SKM-1 (cell line): ENCODE results near the gene TRPV6.

ENCODE experiments used
- DNase-seq: peaks from one replicate; lab custom pipeline; 2025; ENCODE audit not compliant: unreplicated experiment; lab: John Stamatoyannopoulos, UW

TRPV6 gene

DNA sequence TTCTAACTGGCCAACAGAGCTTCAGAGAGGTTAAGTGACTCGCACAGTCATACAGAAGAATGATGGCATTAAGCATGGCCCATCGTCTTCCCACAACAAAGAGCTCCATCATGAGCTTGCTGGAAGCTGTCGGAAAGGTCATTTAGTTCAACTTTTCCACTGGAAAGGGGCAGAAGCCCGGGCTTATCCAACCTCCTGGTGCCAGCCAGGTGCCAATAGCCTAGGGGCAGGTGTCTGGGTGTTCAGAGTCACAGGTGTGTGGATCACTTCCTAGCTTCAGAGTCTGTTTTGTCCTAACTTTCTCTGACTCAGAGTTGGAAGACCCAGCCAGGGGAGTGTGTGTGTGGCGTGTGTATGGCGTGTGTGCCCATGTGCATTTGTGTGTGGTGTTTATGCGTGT is 1.3 kb upstream of the TRPV6 start:
- DNase-seq: no peak

DNA sequence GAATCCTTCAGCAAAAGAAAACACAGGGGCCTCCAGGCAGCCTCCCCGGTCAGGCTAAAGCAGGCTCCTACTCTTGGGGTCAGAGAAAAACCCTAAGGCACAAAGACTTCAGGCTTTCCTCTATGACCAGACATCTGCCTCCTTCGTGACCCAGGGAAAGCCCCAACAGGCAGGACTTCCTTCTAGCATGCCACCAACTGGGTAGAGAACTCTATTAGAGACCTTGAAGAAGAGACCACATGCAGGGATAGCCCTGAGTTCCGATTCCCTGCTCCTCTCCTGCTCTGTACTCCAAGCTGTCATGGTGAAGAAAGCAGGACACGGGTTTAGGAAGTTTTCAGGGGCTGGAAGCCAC is 1.3 kb downstream of the TRPV6 start:
- no peak for DNase-seq

DNA sequence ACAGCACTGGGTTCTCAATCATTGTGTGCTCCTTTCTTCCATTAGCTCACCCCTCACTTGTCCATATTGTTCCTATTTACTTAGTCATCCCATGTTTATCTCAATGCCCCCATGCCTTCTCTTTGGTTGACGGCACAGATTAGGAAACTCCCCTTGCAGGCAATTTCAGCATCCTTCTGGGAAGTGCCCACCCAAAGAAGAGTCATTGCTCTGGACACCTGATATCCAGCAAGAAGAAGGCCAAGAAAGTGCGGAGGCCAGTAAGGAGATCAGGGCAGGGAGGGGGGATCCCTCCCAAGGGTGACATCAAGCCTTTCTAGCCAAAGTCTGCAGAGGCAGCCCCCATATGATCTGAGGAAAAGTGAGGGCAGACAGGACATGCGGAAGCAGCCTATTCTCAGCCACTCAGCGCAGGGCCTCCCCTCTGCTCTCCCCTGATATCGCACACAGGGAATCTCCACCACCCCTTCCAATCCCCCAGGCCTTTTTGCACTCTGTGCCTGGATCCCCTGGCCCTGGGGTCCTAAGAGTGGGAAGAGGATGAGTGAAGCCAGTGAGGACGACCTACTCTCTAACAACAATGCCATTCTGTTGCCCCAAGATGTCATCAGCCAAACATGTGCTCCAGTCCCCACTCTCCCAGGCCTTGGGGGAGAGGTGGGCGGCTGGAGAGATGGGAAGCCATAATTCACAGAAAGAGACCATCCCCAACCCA is 1.8 kb downstream of the TRPV6 start:
- DNase-seq: no peak

DNA sequence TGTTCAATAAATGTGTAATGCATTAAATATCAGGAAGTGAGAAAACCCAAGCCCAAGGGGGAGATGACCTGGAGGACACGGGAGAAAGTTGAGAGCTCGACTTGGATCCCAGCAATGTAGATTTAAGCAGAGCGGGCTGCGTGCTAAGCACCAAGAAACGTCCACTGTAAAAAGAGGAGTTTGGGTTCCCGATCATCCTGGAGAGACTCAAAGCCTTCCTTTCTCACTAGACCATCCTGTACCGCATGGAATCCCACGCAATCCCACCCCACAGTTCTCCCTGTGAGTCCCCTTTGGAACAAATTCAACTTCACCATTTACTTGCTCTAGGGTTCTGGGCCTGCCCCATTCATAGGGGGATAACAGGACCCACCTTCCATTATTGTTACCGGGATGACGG is 2.4 kb downstream of the TRPV6 start:
- no peak for DNase-seq

DNA sequence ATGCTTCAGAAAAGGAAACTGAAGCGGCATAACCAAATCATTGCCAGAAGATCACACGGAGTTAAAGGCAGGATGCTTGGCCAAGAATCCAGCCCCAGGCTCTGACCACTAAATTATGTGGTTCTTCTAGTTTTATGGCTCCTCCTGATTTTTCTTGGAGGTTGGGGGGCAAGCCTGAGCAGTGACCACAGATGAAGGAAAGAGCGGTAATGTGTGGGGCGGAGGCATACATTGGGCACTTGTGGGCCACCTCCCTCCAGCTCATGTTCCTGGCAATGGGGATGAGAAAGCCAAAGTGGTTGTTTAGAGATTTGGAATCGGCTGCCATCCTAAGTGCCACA is 3.2 kb downstream of the TRPV6 start:
- no peak for DNase-seq

DNA sequence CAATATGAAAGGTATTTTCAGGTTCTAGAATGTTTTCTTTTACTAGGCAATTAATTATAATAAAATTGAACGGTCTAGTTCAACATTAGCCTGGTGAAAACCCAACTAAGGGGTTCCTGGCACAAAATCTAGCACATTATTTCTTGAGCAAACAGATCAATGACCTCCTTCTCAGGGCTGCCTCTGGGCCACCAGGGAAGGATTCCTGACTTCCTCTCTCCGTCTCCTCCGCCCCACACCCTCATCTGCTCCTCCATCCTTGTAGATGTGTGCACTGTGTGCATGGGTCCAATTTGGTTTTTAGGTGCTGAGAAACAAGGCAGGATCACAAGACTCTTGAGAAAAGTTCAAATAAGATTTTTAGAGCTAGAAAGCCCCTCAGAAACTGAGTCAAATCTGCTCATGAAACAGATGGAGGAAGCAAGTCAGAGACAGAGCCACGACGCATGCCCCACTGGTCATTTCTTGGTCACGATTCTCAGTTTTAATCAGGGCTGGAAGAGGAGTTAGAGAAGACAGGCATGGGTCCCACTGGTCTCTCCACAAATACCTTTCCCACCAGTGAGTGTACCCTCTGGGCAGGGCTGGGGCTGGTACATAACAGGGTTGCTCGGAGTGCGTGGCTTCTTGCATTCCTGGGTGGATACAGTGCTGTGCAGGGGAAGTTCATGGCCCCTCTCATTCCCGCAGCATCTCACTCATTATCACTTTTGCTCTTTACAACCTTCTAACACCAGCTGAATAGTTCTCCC is 3.8 kb downstream of the TRPV6 start:
- no peak for DNase-seq

DNA sequence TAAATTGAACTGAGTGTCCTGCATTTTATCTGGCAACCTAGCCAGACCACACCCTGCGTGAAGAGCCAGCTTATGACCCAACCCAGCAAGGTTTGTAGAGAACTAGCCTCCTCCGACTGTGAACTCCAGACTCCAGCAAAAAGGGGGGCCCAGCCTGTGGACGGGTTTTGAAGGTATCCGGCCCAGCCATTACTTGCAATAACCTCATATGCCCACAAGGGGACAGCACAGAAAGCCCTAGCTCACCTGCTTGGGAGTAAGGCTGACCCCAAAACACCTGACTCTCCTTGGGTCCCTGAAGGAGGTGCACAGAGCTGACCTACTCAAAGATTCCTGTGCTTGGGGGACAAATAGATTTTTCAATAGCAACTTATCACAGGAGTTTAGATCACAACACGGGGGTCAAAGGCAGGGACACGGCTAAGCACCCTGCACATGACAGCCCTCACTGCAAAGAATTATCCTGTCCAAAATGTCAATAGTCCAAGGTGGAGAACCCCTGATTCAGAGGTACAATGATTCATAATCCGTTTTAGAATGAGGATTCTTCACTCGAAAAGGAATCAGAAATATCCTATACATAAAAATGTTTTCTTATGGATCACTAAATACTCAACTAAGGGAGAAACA is 4.6 kb downstream of the TRPV6 start:
- peak; percentile 16 for DNase-seq

DNA sequence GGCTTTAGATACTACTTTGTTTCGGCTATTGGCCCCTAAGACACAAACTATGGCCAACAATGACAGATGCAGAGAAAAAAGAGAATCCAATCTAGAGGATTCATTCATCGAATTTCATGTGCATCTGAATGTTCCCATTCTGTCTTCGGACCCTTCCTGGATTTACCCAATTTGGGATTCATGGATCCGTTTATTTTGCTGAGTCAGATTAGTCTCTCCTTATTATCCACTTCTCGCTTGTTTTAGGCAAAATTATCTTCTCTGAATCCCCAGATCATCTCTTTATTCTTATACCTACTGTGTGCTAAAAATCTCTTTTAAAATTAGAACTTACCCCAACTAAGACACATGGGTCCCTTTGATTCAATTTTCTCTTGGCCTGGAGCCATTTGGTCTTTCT is 6.5 kb downstream of the TRPV6 start:
- no peak for DNase-seq

DNA sequence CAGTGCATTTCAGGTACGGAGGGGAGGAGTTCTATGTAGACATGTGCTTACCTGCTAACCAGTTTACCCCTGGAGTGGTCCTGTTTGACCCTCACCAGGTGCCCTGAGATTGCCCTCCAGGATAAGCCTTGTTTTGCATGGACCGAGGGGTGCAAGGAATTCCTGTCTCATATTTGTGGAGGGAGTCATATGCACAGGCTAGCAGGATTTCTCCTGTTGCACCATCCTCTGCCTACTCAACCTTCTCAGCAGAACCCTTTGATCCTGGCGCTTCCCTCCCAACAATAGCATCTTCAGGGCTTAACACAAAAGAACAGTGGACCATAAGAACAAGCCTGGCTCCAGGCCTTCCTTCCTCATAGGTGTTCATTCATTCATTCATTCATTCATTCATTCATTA is 7.2 kb downstream of the TRPV6 start:
- no peak for DNase-seq

DNA sequence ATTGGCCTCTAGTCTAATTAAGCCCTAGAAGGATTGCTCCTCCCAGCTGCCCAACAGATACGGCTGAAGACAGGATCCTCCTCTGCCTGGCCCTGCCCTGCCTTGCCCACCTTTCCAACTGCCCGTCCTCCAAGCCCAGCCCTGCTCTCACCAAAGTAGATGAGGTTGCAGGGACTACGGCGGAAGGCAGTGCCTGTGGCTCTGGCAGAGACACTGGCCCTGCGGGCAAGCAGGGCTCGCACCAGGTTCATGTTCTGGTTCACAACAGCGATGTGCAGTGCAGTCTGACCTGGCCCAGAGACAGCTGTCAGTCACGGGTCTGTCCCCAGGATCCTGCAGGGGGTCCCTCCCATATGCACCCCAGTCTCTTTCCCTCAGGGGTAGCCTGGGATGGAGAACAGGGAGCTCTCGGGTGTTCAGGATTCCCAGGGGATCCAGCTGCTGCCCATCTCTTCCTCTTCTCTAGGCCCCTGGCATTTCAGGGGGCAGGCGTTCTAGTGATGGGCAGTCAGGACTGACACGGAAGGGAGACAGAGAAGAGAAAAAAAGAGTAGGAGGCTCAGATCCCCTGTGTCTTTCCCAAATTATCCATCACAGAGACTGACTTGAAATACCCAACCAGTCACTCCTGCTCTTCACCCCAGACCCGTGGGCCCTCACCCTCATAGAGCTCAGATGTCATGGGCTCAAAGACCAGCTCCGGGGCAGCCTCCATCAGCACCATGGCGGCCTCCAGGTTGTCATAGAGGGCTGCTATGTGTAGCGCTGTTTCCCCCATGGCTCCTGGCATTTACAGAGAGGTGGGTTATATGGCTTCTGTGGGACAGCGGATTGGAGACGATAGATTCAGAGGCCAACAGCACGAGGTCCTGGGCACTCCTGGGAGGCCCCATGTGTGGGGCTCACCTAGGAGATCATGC is 8.3 kb downstream of the TRPV6 start:
- no peak for DNase-seq

DNA sequence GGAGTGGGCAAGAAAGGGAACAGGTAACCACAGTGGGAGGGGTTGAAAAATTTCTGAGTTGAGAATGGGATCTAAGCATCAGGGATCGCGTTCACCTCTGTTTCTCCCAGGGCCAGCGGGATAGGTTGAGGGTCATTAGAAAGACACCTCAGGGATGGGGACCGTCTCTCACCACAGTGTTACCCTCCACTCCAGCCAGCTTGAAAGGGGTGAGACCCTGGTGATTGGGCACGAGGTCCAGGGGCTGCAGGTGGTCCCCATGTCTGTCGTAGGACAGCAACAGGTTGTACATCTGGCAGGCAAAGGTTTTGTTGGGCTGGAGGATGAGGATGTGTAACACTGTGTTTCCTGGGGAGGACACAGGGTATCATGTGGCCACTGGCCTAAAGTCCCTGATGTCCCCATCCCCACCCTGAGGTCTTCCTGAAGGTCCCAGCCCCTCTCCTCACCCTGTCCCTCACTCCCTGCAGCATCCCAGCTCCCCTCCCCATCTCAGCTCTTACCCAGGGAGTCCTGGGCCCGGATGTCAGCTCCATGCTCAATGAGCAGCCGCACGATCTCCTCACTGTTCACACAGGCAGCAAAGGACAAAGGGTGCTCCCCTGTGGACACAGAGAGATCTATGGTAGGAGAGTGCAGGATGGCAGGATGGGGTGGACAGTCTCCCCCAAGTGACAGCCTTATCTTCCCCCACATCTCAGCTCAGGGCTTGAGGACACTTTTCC is 9.1 kb downstream of the TRPV6 start:
- no peak for DNase-seq

DNA sequence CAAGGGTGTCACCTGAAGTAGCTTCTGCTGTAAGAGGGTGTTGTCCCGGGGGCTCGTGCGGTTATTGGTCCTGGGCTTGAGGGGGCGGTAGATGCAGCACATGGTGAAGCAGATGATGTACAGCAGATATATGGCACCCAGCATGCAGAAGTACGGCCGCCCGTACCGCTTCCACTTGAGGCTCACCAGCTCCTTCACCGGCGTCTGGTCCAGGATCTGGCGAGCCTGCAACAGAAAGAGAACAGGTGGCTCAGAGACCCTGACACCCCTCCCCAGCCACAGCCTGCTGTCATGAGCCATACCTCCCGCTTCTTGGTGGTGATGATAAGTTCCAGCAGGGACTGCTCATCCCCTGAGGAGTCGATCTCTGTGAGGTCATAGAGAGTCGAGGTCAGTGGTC is 10.1 kb downstream of the TRPV6 start:
- no peak for DNase-seq

DNA sequence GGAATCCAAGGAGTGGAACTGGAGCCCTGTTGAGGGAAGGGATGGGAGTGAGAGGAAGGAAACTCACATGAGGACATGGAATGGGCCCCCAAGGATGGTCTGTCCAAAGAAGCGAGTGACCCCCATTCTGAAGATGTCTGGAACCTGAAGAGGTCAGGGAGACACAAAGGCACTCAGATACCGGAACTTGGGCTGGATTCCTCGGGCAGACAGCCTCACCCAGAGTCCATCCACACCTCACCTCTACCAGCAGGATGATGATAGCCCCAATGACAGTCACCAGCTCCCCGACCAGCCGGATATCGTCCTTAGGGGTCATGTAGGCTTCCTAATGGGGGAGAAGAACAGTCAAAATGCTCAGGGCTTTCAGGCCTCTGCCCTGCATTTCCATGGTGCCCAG is 10.7 kb downstream of the TRPV6 start:
- DNase-seq: no peak

DNA sequence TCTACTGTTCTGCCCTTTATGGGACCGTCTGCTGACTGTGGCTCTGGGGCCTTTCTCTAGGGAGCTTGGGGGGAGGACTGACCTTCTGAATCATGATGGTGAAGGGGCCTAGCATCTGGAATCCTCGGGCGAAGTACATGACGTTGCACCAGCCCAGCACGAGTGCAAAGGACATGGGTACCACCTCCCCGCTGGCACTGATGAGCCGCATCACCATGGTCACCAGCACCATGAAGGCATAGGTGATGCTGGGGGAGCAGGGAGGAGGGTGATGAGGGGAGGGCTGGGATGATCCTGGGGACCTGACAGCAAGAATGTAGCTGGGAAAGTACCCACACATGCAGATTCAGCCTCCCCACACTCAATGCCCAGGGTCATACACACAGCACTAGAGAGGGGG is 11.1 kb downstream of the TRPV6 start:
- DNase-seq: no peak

DNA sequence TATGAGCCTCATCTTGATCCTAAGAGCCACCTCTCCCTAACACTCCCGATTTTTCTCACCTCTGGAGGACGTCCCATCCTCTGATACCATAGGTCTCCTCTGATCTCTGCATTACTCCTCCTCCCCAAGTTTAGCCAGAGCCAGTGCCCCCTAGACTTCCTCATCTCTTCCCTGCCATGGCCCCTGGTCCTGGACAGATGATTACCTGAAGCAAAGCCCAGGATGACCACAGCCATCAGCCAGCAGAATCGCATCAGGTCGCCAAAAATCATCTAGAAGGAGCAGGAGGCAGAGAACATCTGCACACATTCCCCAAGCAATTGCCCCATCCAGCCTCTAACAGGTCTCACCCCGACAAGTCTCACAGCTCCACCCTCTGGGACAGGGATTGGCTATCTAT is 11.7 kb downstream of the TRPV6 start:
- no peak for DNase-seq

DNA sequence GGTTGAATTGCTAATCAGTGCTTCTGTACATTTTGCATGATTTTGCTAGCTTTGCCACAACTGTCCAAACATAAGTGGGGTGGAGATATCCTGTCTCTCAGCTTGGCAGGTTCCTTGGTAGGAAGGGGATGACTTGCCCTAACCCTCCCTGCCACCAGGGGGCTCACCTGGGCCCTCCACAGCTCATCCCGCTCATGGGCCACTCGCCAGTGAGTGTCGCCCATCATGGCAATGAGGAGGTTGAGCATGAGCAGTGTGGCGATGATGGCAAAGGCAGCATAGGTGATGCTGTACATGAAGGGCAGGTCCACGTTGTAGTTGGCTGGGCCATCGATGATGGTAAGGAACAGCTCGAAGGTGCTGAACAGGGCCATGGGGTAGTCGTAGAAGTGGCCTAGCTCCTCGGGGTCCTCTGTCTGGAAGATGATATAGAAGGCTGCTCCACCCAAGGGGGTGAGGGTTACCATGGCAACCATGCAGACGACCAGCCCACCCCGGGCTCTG is 12.2 kb downstream of the TRPV6 start:
- no peak for DNase-seq

DNA sequence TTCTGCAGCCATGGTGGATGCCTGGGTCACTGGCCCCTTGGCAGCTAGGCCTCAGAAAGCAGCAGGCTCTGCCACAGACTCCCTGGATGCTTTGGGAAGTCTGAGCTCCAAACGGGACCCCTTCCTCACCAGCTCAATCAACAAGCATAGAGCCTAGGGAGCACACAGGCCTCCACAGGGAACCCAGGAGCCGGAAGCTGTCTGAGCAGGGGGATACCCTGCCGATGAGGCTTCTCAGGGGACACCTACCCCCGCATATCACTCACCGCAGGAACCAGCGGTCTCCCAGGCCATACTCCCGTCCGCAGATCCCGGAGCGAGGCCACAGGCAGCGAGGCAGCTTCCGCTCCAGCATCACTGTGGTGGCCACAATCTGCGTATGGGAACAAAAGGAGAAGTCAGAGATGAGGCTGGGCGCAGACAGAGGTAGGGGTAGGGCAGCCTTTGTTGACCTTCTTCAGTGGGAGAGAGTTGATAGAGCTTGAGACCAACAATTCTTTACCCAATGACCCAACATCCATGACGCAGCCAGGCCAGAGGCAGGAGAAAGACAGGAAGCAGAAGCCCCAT is 13.4 kb downstream of the TRPV6 start:
- no peak for DNase-seq

DNA sequence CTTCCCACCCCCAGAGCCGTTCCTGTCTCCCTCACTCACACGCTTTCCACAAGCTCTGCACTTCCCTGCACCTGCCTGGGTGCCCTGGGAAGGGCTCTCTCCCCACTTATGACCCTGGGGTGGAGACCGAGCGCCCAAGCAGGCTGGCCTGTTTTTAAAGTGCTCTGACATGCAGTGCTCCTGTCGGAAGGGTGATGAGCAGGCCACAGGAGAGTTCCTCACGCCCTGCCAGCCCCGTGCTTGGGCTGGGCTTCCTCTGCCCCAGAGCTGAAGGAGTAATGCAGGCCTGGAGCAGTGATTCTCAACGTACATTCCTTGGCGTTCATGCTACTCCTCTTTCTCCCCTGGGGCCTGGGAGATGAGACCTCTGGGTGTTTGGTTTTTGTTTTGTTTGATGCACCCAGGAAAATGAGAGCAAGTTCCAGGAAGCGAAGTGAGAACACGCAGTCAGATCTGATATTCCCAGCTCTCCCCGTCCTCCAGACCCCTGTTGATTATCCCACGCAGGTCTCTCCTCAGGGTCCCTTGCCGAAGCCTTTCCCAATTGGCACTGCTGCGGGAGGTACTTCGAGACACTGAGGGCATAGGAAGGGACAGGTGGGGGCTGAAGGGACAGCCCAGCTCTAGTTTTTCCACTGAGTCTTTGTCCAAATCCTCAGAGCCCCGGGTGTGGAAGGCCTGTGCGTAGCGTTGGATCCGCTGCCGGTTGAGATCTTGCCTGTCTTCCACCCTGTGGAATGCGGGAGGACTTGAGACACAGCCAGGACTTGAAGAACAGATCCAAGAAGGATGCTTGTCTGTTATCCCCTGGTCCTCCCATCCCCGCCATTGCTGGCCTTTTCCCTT is 14.1 kb downstream of the TRPV6 start:
- DNase-seq: no peak

DNA sequence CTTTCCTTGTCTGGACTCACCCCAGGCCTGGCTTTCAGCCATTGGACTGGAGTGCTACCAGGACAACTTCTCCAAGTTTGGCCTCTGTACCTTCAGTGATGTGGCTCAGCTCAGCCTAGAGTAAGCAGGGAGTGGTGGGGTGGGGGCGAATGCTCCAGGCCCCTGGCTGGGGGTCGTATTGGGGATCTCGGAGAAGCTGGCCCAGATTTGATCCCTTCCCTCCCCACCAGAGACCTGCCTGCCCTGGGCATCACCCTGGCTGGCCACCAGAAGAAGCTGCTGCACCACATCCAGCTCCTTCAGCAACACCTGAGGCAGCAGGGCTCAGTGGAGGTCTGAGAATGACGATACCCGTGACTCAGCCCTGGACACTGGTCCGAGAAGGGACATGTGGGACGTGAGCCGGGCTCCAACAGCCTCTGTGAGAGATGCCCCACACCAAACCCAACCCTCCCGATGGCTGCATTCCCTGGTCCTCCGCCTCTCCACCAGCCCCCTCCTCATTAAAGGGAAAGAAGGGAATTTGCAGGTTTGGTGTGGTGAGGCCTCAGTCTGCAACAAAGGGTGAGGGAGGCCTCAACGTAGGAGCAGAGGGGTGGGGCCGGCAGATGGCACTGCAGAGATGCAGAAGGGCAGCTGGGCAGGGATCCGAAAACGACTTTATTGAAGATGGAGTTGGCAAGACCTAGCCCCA is 14.8 kb downstream of the TRPV6 start:
- DNase-seq: no peak
